ENCODE results near the gene ZNF835. TPM values are rescaled to one million over a fixed set of nuclear protein-coding genes. Genes with fewer than 3 reads are reported as not detected.

The ZNF835 gene
- total RNA-seq, 1 donor from 2014 or later, result not detected

- no peaks in the 10 kb centered on the region for H3K4me1 Mint-ChIP-seq
- no peak for DNase-seq (ENCODE audit: low read depth, low spot score)
- peaks cover 3% of the 10 kb centered on the region for H3K9me3 Mint-ChIP-seq
- no peaks in the 10 kb centered on the region for H3K27me3 Mint-ChIP-seq (ENCODE audit: low read depth)
- no peak for TF ChIP-seq CTCF (conservative IDR thresholded peaks at IDR 0.05)
- H3K36me3 Mint-ChIP-seq (ENCODE audit: low read depth), result peaks cover 5% of the 10 kb centered on the region
- no peak overlapping the region for H3K4me3 Mint-ChIP-seq
- no peak overlapping the region for H3K27ac Mint-ChIP-seq (ENCODE audit: unreplicated experiment)
Observed at GRCh38 chr19:56663931-56664500, 7.5 kb downstream of the ZNF835 start.

GRCh38 chr19:56661248-56661647 lies 10.3 kb downstream of the ZNF835 start:
- Mint-ChIP-seq H3K36me3 (ENCODE audit: low read depth) (peaks cover 3% of the 10 kb centered on the region), H3K4me1 (no peaks in the 10 kb centered on the region), H3K27me3 (ENCODE audit: low read depth) (no peaks in the 10 kb centered on the region), H3K9me3 (peaks cover 6% of the 10 kb centered on the region), H3K4me3 (no peak overlapping the region), H3K27ac (ENCODE audit: unreplicated experiment) (no peak overlapping the region)
- no peak for TF ChIP-seq CTCF (conservative IDR thresholded peaks at IDR 0.05)
- no peak for DNase-seq (ENCODE audit: low read depth, low spot score)

GRCh38 chr19:56660381-56661107 lies 11.0 kb downstream of the ZNF835 start:
- no peaks in the 10 kb centered on the region for H3K27me3 Mint-ChIP-seq (ENCODE audit: low read depth)
- no peak overlapping the region for H3K27ac Mint-ChIP-seq (ENCODE audit: unreplicated experiment)
- no peak for DNase-seq (ENCODE audit: low read depth, low spot score)
- no peak for TF ChIP-seq CTCF (conservative IDR thresholded peaks at IDR 0.05)
- H3K36me3 Mint-ChIP-seq (ENCODE audit: low read depth), result peaks cover 3% of the 10 kb centered on the region
- H3K9me3 Mint-ChIP-seq, result peaks cover 8% of the 10 kb centered on the region
- H3K4me3 Mint-ChIP-seq, result no peak overlapping the region
- no peaks in the 10 kb centered on the region for H3K4me1 Mint-ChIP-seq

- Mint-ChIP-seq H3K36me3 (ENCODE audit: low read depth) (peaks cover 23% of the 10 kb centered on the region), H3K4me1 (no peaks in the 10 kb centered on the region), H3K4me3 (no peak overlapping the region), H3K9me3 (peaks cover 30% of the 10 kb centered on the region), H3K27ac (ENCODE audit: unreplicated experiment) (no peak overlapping the region), H3K27me3 (ENCODE audit: low read depth) (no peaks in the 10 kb centered on the region)
- no peak for DNase-seq (ENCODE audit: low read depth, low spot score)
- TF ChIP-seq CTCF (conservative IDR thresholded peaks at IDR 0.05), result no peak
Observed at GRCh38 chr19:56654151-56654550, 17.4 kb downstream of the ZNF835 start.

- no peak overlapping the region for H3K4me3 Mint-ChIP-seq
- H3K27me3 Mint-ChIP-seq (ENCODE audit: low read depth), result no peaks in the 10 kb centered on the region
- H3K36me3 Mint-ChIP-seq (ENCODE audit: low read depth), result peaks cover 43% of the 10 kb centered on the region
- no peak for DNase-seq (ENCODE audit: low read depth, low spot score)
- no peaks in the 10 kb centered on the region for H3K4me1 Mint-ChIP-seq
- peaks cover 33% of the 10 kb centered on the region for H3K9me3 Mint-ChIP-seq
- H3K27ac Mint-ChIP-seq (ENCODE audit: unreplicated experiment), result no peak overlapping the region
- no peak for TF ChIP-seq CTCF (conservative IDR thresholded peaks at IDR 0.05)
Observed at GRCh38 chr19:56643460-56643955, 28.0 kb downstream of the ZNF835 start.
